SK-N-MC (cell line): Measurements from ENCODE around the gene MTCL1.

Experiments
- EZH2 ChIP-seq: fragments of 200-600 bp; sonication (generic); IDR thresholded peaks from one replicate; pipeline ENCODE4 v1.6.1; 2017; ENCODE audit warnings: antibody characterized with exemption
- POLR2AphosphoS5 ChIP-seq: IDR thresholded peaks from 2 replicates; pipeline ENCODE4 v1.6.1; 2012; ENCODE audit warnings: mild to moderate bottlenecking, low read depth, low read length, borderline replicate concordance

DNA sequence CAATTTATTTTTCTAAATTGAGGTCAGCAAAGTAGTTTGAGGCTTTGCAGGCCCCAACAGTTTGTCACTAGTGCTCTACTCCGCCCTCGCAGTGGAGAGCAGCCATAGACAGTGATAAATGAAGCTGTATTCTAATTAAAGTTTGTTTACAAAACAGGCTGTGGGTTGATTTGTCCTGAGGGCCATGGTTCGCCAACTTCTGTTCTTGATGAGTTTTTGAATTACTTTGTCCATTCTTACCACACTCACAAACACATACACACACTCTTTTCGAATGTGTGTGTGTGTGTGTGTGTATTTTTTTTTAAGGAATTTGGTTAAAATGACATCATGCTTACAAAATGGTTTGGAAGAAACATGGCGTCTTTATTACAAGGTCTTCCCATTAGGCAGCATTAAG lies 68.6 kb downstream of the MTCL1 start:
- TF ChIP-seq POLR2AphosphoS5 (no peak), EZH2 (no peak)
